ENCODE results near the gene TEX35.

DNA sequence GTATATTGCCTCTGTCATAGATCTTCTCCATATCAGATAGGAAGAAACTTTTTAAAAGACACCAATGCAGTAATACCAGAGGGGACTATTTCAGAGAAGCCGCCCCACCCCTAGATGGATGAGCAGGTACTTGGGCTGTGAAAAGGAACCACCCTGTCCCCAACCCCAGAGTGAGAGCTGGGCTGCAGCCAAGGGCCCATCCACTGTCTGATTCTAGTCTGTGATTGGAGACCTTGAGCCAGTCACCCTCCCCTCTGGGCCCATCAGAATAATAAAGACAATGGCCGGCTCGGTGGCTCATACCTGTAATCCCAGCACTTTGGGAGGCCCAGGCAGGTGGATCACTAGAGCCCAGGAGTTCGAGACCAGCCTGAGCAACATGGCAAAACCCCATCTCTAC is 21.2 kb upstream of the TEX35 start:
- TF ChIP-seq, protein P1, sequence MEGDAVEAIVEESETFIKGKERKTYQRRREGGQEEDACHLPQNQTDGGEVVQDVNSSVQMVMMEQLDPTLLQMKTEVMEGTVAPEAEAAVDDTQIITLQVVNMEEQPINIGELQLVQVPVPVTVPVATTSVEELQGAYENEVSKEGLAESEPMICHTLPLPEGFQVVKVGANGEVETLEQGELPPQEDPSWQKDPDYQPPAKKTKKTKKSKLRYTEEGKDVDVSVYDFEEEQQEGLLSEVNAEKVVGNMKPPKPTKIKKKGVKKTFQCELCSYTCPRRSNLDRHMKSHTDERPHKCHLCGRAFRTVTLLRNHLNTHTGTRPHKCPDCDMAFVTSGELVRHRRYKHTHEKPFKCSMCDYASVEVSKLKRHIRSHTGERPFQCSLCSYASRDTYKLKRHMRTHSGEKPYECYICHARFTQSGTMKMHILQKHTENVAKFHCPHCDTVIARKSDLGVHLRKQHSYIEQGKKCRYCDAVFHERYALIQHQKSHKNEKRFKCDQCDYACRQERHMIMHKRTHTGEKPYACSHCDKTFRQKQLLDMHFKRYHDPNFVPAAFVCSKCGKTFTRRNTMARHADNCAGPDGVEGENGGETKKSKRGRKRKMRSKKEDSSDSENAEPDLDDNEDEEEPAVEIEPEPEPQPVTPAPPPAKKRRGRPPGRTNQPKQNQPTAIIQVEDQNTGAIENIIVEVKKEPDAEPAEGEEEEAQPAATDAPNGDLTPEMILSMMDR (IDR thresholded peaks at IDR 0.05) = no peak
- TF ChIP-seq POLR2A (IDR thresholded peaks at IDR 0.05) (no peak), EP300 (IDR thresholded peaks at IDR 0.05) (no peak)

All from stomach (tissue), 4 donors.